PC-3 (cell line): ENCODE data around the gene ELK3.

ENCODE experiments used
- EZH2phosphoT487 ChIP-seq: fragments of 300-600 bp; sonication (generic); IDR thresholded peaks from 2 replicates; pipeline ENCODE4 v1.6.1; 2018; ENCODE audit warnings: mild to moderate bottlenecking, antibody characterized with exemption, low read length, borderline replicate concordance
- TF ChIP-seq, protein P1 (sequence below): fragments of 300-600 bp; sonication (generic); conservative IDR thresholded peaks from 2 replicates; pipeline ENCODE4 v1.5.1; 2017; ENCODE audit warnings: antibody characterized with exemption, low read depth, mild to moderate bottlenecking, low read length

DNA sequence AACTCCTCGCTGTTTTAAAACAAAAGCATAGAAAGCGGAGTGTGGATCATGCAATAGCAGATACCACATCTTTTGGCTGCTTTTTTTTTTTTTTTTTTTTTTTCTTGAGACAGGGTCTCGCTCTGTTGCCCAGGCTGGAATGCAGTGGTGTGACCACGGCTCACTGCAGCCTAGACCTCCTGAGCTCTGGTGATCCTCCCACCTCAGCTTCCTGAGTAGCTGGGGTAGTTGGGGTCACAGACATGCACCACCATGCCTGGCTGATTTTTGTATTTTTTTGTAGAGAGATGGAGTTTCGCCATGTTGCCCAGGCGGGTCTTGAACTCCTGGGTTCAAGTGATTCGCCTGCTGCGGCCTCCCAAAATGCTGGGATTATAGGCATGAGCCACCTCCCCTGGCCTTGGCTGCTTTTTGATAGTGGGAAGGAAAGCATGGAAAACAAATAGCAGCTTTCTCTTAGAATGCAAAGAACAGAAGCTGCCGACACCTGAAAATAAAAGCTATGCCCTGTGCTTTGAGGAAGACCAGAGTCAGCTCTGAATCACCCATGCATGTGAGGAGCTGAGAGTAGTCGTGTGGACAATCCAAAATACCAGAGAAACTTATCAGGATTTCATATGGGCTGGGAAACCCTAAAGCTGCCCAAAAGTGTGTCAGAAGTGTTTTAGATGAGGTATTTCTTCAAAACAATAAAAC lies 3.6 kb upstream of the ELK3 start:
- TF ChIP-seq, protein P1, sequence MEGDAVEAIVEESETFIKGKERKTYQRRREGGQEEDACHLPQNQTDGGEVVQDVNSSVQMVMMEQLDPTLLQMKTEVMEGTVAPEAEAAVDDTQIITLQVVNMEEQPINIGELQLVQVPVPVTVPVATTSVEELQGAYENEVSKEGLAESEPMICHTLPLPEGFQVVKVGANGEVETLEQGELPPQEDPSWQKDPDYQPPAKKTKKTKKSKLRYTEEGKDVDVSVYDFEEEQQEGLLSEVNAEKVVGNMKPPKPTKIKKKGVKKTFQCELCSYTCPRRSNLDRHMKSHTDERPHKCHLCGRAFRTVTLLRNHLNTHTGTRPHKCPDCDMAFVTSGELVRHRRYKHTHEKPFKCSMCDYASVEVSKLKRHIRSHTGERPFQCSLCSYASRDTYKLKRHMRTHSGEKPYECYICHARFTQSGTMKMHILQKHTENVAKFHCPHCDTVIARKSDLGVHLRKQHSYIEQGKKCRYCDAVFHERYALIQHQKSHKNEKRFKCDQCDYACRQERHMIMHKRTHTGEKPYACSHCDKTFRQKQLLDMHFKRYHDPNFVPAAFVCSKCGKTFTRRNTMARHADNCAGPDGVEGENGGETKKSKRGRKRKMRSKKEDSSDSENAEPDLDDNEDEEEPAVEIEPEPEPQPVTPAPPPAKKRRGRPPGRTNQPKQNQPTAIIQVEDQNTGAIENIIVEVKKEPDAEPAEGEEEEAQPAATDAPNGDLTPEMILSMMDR: no peak
- no peak for TF ChIP-seq EZH2phosphoT487
